Thyroid gland (tissue), 4 donors: ENCODE data around the gene C6orf58.

Source experiments
- CTCF ChIP-seq, 6 experiments: fragments of 200-600 bp in 3 of 6; fragments of 450-650 bp in 3 of 6; sonication (generic) in 3 of 6; IDR thresholded peaks; one replicate each; pipeline ENCODE4 v1.5.1; 2016 to 2019; ENCODE audit warnings: antibody characterized with exemption in 6 of 6, mild to moderate bottlenecking in 2 of 6, inconsistent platforms in 1 of 6, moderate library complexity in 1 of 6
- POLR2A ChIP-seq, 2 donors: fragments of 450-650 bp; IDR thresholded peaks; one replicate each; pipeline ENCODE4 v1.6.1; 2017; ENCODE audit warnings: antibody characterized with exemption in 2 of 2, mild to moderate bottlenecking in 2 of 2, moderate library complexity in 1 of 2

- TF ChIP-seq POLR2A (IDR thresholded peaks at IDR 0.05) (no peak), CTCF (IDR thresholded peaks at IDR 0.05) (no peak)
Observed at GRCh38 chr6:127630800-127631199, 53.8 kb downstream of the C6orf58 start.
